Mucosa of rectum (tissue), 2 donors: ENCODE data around the gene FIGN.

Experiments used
- H3K27ac ChIP-seq, 2 donors: one replicate each; pipeline ENCODE4 v1.7.0; 2013; ENCODE audit warnings: inconsistent platforms in 2 of 2, low read depth in 2 of 2, low read length in 2 of 2
- H3K27me3 ChIP-seq, 2 donors: one replicate each; pipeline ENCODE4 v1.7.0; 2013; ENCODE audit warnings: low read length in 2 of 2; ENCODE audit not compliant: control insufficient read depth in 2 of 2, insufficient read depth in 2 of 2
- H3K36me3 ChIP-seq, 2 donors: one replicate each; pipeline ENCODE4 v1.7.0; 2013; ENCODE audit warnings: low read length in 2 of 2; ENCODE audit not compliant: control insufficient read depth in 2 of 2, insufficient read depth in 2 of 2
- H3K4me1 ChIP-seq, 2 donors: one replicate each; pipeline ENCODE4 v1.7.0; 2013; ENCODE audit warnings: low read length in 2 of 2, mild to moderate bottlenecking in 1 of 2; ENCODE audit not compliant: control insufficient read depth in 2 of 2, insufficient read depth in 2 of 2
- H3K4me3 ChIP-seq, 2 donors: one replicate each; pipeline ENCODE4 v1.7.0; 2013; ENCODE audit warnings: low read length in 2 of 2
- H3K9ac ChIP-seq, 2 donors: one replicate each; pipeline ENCODE4 v1.7.0; 2013; ENCODE audit warnings: low read length in 2 of 2, low read depth in 1 of 2, mild to moderate bottlenecking in 1 of 2
- H3K9me3 ChIP-seq, 2 donors: one replicate each; pipeline ENCODE4 v1.7.0; 2013; ENCODE audit warnings: low read length in 2 of 2; ENCODE audit not compliant: control insufficient read depth in 2 of 2
- donor health status: healthy.
- donor health status: Normal muscosa, but diverticular disease.

Gene FIGN

DNA sequence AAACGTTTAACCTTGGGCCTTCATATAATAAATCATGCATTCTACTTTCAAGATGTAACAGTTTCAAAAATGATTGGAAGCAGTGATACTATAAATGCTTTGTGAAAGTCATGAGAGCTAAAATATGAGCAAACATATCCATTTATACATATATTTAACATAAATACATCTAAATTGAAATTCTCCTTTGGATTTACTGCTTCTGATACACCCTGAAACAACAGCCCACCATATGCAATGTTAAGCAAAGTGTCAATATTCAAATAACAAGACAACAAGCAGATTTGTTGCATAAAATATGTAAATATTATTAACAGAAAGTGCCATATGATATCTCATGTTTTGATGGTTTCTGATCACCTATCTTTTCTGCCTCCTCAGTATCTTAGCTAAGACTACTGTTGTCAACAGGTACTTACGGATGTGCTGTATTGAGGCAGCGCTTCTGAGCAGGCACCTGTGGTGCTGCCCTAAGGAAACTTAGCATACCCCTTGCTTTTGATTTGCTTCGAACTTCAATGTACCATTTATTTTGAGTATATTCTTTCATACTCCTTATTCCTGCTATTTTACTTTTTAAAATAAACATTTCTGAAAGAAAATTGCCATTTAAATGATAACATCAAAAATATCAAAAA is 6.1 kb downstream of the FIGN start:
- Histone ChIP-seq H3K9me3 (no peaks in the 10 kb centered on the region), H3K4me3 (no peak overlapping the region), H3K27me3 (peaks cover 0 to 1% of the 10 kb centered on the region in 2 donors), H3K36me3 (no peaks in the 10 kb centered on the region), H3K4me1 (no peaks in the 10 kb centered on the region), H3K27ac (no peak overlapping the region), H3K9ac (no peak overlapping the region)

DNA sequence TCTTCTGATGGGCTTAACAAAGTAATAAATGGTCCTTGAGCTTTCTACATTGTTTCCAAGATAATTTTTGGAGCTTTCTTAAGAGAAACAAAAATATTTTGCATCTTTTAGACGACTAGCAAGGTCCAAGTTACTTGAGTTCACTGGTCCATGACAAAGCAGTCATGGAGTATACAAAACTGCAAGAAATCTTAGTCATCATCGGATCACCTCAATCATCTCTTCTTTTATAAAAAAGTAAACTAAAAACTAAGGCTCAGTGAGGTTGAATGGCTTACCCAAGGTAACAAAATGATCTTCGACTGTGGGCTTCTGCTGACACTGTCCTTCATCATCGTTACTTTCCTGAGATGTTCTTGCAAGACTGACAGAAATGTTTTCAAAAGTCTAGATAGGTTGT is 11.9 kb downstream of the FIGN start:
- Histone ChIP-seq H3K4me3 (no peak overlapping the region), H3K27ac (no peak overlapping the region), H3K27me3 (no peaks in the 10 kb centered on the region), H3K4me1 (no peaks in the 10 kb centered on the region), H3K36me3 (no peaks in the 10 kb centered on the region), H3K9me3 (no peaks in the 10 kb centered on the region), H3K9ac (no peak overlapping the region)

DNA sequence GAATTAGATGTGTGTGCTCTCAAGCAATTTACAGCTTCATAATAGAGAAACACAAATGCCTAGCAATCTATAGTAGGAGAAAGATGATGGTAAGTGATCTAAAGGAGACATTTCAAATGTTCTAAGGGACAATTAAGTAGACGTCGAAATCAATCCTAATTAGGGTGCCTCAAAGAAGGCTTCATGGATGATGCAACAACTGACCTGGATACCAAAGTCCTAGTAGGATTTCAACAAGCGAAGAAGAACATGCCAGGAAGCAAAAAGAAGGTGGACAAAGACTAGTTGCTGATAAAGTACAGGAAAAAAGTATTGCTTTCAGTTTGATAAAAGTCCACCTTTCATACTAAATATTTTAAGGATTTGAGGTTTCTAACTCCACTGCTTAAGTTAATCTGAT is 12.5 kb downstream of the FIGN start:
- Histone ChIP-seq H3K4me3 (no peak overlapping the region), H3K9me3 (no peaks in the 10 kb centered on the region), H3K9ac (no peak overlapping the region), H3K27me3 (no peaks in the 10 kb centered on the region), H3K36me3 (no peaks in the 10 kb centered on the region), H3K27ac (no peak overlapping the region), H3K4me1 (no peaks in the 10 kb centered on the region)

DNA sequence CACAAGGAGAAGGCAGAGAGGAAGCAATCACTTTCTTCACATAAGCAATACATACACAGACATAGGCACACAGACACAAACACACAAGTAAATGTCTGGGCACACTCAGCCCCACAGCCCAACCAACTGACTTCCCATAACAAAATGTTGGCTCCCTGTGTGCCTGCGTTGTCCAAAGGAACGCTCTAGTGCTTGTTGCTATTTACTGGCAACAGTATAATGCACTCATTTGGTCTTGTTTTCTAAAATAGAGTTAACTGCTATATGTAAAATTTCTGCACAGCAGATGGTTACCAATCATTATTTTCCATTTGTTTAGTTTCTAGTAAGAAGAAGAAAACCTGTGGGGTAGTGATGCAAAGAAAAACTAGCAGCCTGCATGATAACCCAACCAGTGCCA is 16.5 kb downstream of the FIGN start:
- H3K9me3 ChIP-seq = no peaks in the 10 kb centered on the region
- no peak overlapping the region for H3K27ac ChIP-seq
- no peak overlapping the region for H3K9ac ChIP-seq
- no peaks in the 10 kb centered on the region for H3K4me1 ChIP-seq
- H3K36me3 ChIP-seq = no peaks in the 10 kb centered on the region
- no peak overlapping the region for H3K4me3 ChIP-seq
- no peaks in the 10 kb centered on the region for H3K27me3 ChIP-seq

DNA sequence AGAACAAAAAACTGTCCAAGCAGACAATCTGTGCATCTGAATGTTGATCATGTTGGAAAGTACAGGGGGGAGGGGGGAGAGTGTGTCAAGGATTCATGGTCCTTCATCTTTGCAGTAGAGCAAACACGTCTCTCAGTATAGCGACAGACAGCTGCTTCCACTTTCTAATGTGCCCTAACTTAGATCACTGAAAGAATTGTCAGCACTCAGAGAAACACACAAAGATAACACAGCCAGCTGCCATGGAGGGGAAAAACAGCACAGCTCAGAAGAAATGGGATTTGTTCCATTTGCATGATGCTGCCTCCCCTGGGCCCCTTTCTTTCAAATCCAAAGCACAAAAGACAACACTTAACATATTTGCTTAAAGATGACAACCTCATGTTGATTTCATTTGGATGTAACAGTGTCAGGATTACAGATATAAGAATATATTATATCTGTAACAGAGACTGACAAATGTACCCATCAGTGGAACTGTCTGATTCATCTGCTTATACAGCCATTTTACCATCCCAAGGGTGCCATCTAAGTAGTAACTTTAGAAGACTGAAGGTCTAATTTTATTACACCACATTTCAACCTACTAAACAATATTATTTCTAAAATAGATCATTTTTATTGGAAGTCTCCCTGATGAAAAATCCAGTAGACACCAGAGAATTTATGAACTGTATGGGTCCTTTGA is 17.7 kb downstream of the FIGN start:
- Histone ChIP-seq H3K36me3 (no peaks in the 10 kb centered on the region), H3K4me1 (no peaks in the 10 kb centered on the region), H3K27me3 (no peaks in the 10 kb centered on the region), H3K27ac (no peak overlapping the region), H3K9ac (no peak overlapping the region), H3K4me3 (no peak overlapping the region), H3K9me3 (no peaks in the 10 kb centered on the region)

DNA sequence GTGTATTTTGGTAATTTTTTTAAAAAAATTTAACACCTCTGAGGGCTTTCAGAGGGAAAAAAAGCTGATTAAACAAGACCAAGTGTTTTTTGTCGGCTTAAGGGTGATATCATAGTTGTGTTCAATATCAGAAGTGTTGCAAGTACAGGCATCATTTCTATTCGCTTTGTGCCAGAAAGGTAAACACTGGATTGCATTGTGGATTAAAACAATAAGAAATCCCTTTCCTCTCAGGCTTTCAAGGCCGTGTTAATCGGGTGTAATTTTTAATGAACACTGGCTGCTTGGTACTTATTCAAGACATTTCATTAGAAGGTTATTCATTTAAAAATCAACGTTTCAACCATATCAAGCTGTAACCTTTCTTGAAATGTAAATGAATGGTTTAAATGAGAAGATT is 18.3 kb downstream of the FIGN start:
- Histone ChIP-seq H3K27me3 (no peaks in the 10 kb centered on the region), H3K27ac (no peak overlapping the region), H3K36me3 (no peaks in the 10 kb centered on the region), H3K4me1 (no peaks in the 10 kb centered on the region), H3K4me3 (no peak overlapping the region), H3K9ac (no peak overlapping the region), H3K9me3 (no peaks in the 10 kb centered on the region)

DNA sequence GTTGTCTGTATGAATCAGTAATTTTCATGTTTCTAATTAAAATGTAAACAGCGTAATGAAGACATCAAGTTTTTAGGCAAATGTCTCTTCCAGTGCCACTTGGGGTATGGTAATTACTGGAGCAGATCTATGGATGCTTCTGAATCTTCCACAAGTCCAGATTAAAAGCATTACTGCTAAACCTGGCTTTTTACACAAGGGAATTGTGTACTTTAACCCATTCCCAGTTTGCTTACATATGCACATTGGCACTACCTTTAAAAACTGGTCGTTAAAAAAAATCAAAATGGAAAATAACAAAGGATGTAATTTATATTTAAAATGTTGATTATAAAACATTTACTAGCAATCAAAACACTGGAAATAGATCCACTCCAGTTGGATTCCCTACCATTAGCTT is 19.7 kb downstream of the FIGN start:
- Histone ChIP-seq H3K27ac (no peak overlapping the region), H3K4me3 (no peak overlapping the region), H3K36me3 (no peaks in the 10 kb centered on the region), H3K9ac (no peak overlapping the region), H3K27me3 (no peaks in the 10 kb centered on the region), H3K9me3 (no peaks in the 10 kb centered on the region), H3K4me1 (no peaks in the 10 kb centered on the region)

DNA sequence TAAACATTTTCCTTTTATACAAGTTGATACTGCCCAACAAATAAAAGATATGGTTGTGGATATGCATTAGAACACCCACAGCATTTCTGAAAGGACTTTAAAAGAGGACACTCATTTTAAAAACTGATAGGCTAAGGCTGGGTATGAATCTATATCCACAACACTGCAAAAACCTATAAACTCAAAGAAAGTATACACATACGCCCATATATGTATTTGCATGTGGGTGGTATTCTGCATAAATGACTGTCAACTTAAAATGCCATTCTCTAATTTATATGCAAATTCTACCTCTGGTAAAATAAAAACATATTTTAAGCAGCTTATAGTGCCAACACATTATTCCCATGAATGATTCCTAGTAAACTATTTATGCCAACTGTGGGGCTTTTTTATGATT is 20.1 kb downstream of the FIGN start:
- Histone ChIP-seq H3K27ac (no peak overlapping the region), H3K27me3 (no peaks in the 10 kb centered on the region), H3K9me3 (no peaks in the 10 kb centered on the region), H3K36me3 (no peaks in the 10 kb centered on the region), H3K4me3 (no peak overlapping the region), H3K4me1 (no peaks in the 10 kb centered on the region), H3K9ac (no peak overlapping the region)

DNA sequence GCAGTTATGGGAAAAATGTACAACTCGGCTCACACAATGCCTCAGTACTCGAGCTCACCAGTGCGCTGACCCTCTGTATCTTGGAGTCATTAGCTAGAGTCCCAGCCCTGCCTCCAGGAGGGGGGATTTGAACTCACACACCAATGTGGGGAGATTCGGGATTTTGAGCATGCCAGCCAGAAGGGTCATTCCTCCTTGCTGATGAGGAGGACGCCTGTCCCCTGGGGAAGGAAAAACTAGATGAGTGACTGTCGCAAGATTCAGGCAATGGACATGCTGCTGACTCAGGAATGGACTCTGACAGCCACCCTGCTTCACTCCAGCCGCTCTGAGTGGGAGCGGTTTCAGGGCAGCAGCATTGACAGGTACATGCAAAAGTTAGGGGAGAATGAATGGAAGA is 20.6 kb downstream of the FIGN start:
- Histone ChIP-seq H3K27me3 (no peaks in the 10 kb centered on the region), H3K4me3 (no peak overlapping the region), H3K4me1 (no peaks in the 10 kb centered on the region), H3K27ac (no peak overlapping the region), H3K9me3 (no peaks in the 10 kb centered on the region), H3K9ac (no peak overlapping the region), H3K36me3 (no peaks in the 10 kb centered on the region)

DNA sequence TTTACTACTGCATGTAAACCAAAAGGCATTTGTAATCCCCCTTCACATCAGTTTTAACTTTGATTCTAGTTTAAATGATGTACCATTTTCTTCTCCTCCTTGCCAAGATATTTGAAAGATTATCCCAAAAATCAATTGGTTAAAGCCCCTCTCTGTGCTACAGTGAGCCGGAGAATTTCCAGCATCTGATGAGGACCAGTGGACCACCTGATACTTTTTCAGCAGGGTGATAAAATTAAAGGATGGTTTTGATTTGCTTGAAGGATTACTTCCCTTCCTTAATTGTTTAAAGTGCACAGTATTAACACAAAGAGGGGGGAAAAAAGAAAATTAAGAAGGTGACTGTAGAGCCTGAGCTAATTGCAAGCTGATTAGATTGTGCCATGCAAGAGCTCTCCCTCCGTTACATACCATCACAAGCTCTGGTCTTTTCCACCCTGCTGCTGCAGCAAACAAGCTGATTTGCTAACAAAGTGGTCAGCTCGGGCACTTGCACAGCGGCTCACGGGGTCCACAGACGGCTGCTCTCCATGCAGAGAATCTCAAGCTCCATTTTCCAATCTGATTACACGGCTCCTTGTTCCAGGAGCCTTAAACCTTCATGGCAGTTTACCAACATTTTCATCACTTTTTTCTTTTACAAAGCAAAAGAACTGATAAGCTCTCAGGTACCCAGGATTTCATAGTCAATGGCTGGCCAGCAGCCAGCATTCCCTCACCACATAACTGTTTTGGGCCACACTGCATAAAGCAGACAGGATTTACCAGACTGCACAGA is 22.1 kb downstream of the FIGN start:
- Histone ChIP-seq H3K9ac (no peak overlapping the region), H3K27me3 (no peaks in the 10 kb centered on the region), H3K36me3 (no peaks in the 10 kb centered on the region), H3K4me1 (no peaks in the 10 kb centered on the region), H3K9me3 (no peaks in the 10 kb centered on the region), H3K4me3 (no peak overlapping the region), H3K27ac (no peak overlapping the region)
